Hair follicular keratinocyte (primary cell): ENCODE results near the gene ADAM8. TPM values are rescaled to one million over a fixed set of nuclear protein-coding genes. Genes with fewer than 3 reads are reported as not detected.

Experiments used
- total RNA-seq: library from RNA; depleted of rRNA; stranded (reverse); fragments of >200 nt; gene quantifications from 2 replicates; pipeline ENCODE4 v1.2.3, GENCODE V29; 2015

The ADAM8 gene
- 115 and 143 TPM in 2 replicates for total RNA-seq

GRCh38 chr10:133276435-133277201 is at the start of gene ADAM8:
ADAM8 (minus strand) TSS chr10:133276868; CDS start chr10:133276817, 51 bp downstream.

GRCh38 chr10:133308421-133309099 is 31.9 kb upstream of the ADAM8 start, which contains the start of the genes TUBGCP2 and ZNF511:
TUBGCP2 (minus strand) TSS chr10:133308872; CDS start chr10:133302941, 5,931 bp downstream.
ZNF511 (plus strand) TSS chr10:133308914; CDS start chr10:133308944, 30 bp downstream.

GRCh38 chr10:133237588-133238465 is 38.8 kb downstream of the ADAM8 start, which contains the start of gene VENTX:
VENTX (plus strand) TSS chr10:133237855; CDS start chr10:133237915, 60 bp downstream.

GRCh38 chr10:133230044-133230361 is 46.7 kb downstream of the ADAM8 start, which contains the start of gene UTF1:
UTF1 (plus strand) TSS chr10:133230217; CDS start chr10:133230289, 72 bp downstream.

Other genes starting within 250 kb of the ADAM8 start
- not detected in 2 replicates for gene ADGRA1, start 188.9 kb downstream of the ADAM8 start, total RNA-seq
- gene KNDC1, start 116.6 kb downstream of the ADAM8 start, total RNA-seq: not detected in 2 replicates
- not detected in 2 replicates for gene UTF1, start 46.7 kb downstream of the ADAM8 start, total RNA-seq
- gene VENTX, start 39.0 kb downstream of the ADAM8 start, total RNA-seq: not detected in 2 replicates
- 53.7 and 67.2 TPM in 2 replicates for gene TUBGCP2, start 32.0 kb upstream of the ADAM8 start, total RNA-seq
- 28.1 and 38.3 TPM in 2 replicates for gene ZNF511, start 32.0 kb upstream of the ADAM8 start, total RNA-seq
- gene CALY, start 60.0 kb upstream of the ADAM8 start, total RNA-seq: not detected in 2 replicates
- not detected in 2 replicates for gene PRAP1, start 70.5 kb upstream of the ADAM8 start, total RNA-seq
- gene FUOM, start 81.2 kb upstream of the ADAM8 start, total RNA-seq: 17.5 and 28.8 TPM in 2 replicates
- gene ECHS1, start 96.5 kb upstream of the ADAM8 start, total RNA-seq: 89.7 and 125 TPM in 2 replicates
- gene PAOX, start 102.4 kb upstream of the ADAM8 start, total RNA-seq: 2.5 and 6.9 TPM in 2 replicates
- gene MTG1, start 117.3 kb upstream of the ADAM8 start, total RNA-seq: 14.3 and 20.4 TPM in 2 replicates
- gene SPRN, start 147.8 kb upstream of the ADAM8 start, total RNA-seq: 0.16 TPM in 1 of 2 replicates, not detected in the other
- 0.30 and 0.31 TPM in 2 replicates for gene SCART1, start 177.1 kb upstream of the ADAM8 start, total RNA-seq